ENCODE results near the gene UBE2QL1. TPM values are rescaled to one million over a fixed set of nuclear protein-coding genes. Genes with fewer than 3 reads are reported as not detected.

The UBE2QL1 gene
- total RNA-seq, 2 experiments from 2014 or later, result not detected

- ATAC-seq (ENCODE audit: low read depth), result no peak
- no peaks in the 10 kb centered on the region for H3K4me1 Mint-ChIP-seq
- DNase-seq, result no peak
- no peaks in the 10 kb centered on the region for H3K36me3 Mint-ChIP-seq
- POLR2A ChIA-PET, result no interaction called here
- H3K9me3 Mint-ChIP-seq, result no peaks in the 10 kb centered on the region
- no peak overlapping the region for H3K4me3 Mint-ChIP-seq
- H3K27ac Mint-ChIP-seq, result no peak overlapping the region
- peaks cover 11% of the 10 kb centered on the region for H3K27me3 Mint-ChIP-seq
These were observed 31.0 kb upstream of the UBE2QL1 start for GRCh38 chr5:6417657-6418056.

GRCh38 chr5:6418679-6419276 is 29.9 kb upstream of the UBE2QL1 start:
- DNase-seq (no peak), ATAC-seq (ENCODE audit: low read depth) (no peak)
- Mint-ChIP-seq H3K27me3 (peaks cover 11% of the 10 kb centered on the region), H3K27ac (no peak overlapping the region), H3K36me3 (no peaks in the 10 kb centered on the region), H3K9me3 (no peaks in the 10 kb centered on the region), H3K4me3 (no peak overlapping the region), H3K4me1 (no peaks in the 10 kb centered on the region)
- POLR2A ChIA-PET, result no interaction called here

GRCh38 chr5:6419340-6419852 is 29.3 kb upstream of the UBE2QL1 start:
- DNase-seq (no peak), ATAC-seq (ENCODE audit: low read depth) (no peak)
- H3K4me1 Mint-ChIP-seq, result no peaks in the 10 kb centered on the region
- H3K36me3 Mint-ChIP-seq, result no peaks in the 10 kb centered on the region
- POLR2A ChIA-PET, result no interaction called here
- no peaks in the 10 kb centered on the region for H3K9me3 Mint-ChIP-seq
- peaks cover 9% of the 10 kb centered on the region for H3K27me3 Mint-ChIP-seq
- no peak overlapping the region for H3K4me3 Mint-ChIP-seq
- no peak overlapping the region for H3K27ac Mint-ChIP-seq

- Mint-ChIP-seq H3K36me3 (no peaks in the 10 kb centered on the region), H3K4me3 (no peak overlapping the region), H3K27ac (no peak overlapping the region), H3K27me3 (peaks cover 15% of the 10 kb centered on the region), H3K4me1 (peaks cover 2% of the 10 kb centered on the region), H3K9me3 (no peaks in the 10 kb centered on the region)
- no peak for ATAC-seq (ENCODE audit: low read depth)
- POLR2A ChIA-PET, result no interaction called here
- DNase-seq, result no peak
These were observed 25.1 kb upstream of the UBE2QL1 start for GRCh38 chr5:6423327-6424109.

GRCh38 chr5:6424110-6424659 is 24.5 kb upstream of the UBE2QL1 start:
- Mint-ChIP-seq H3K9me3 (no peaks in the 10 kb centered on the region), H3K4me3 (no peak overlapping the region), H3K36me3 (no peaks in the 10 kb centered on the region), H3K27ac (no peak overlapping the region), H3K4me1 (peaks cover 2% of the 10 kb centered on the region), H3K27me3 (peaks cover 15% of the 10 kb centered on the region)
- POLR2A ChIA-PET, result no interaction called here
- no peak for DNase-seq
- no peak for ATAC-seq (ENCODE audit: low read depth)

- Mint-ChIP-seq H3K27ac (no peak overlapping the region), H3K36me3 (no peaks in the 10 kb centered on the region), H3K9me3 (no peaks in the 10 kb centered on the region), H3K4me1 (peaks cover 2% of the 10 kb centered on the region), H3K27me3 (peaks cover 13% of the 10 kb centered on the region), H3K4me3 (no peak overlapping the region)
- ATAC-seq (ENCODE audit: low read depth) (no peak), DNase-seq (no peak)
- POLR2A ChIA-PET, result no interaction called here
These were observed 24.0 kb upstream of the UBE2QL1 start for GRCh38 chr5:6424700-6425099.

- ATAC-seq (ENCODE audit: low read depth) (no peak), DNase-seq (no peak)
- peaks cover 9% of the 10 kb centered on the region for H3K27me3 Mint-ChIP-seq
- H3K4me1 Mint-ChIP-seq, result peaks cover 2% of the 10 kb centered on the region
- POLR2A ChIA-PET, result no interaction called here
- H3K9me3 Mint-ChIP-seq, result no peaks in the 10 kb centered on the region
- no peak overlapping the region for H3K27ac Mint-ChIP-seq
- H3K4me3 Mint-ChIP-seq, result no peak overlapping the region
- H3K36me3 Mint-ChIP-seq, result no peaks in the 10 kb centered on the region
These were observed 21.0 kb upstream of the UBE2QL1 start for GRCh38 chr5:6427694-6428093.

GRCh38 chr5:6430418-6431028 is 18.1 kb upstream of the UBE2QL1 start:
- Mint-ChIP-seq H3K36me3 (no peaks in the 10 kb centered on the region), H3K4me1 (peaks cover 2% of the 10 kb centered on the region), H3K4me3 (no peak overlapping the region), H3K27ac (no peak overlapping the region), H3K9me3 (no peaks in the 10 kb centered on the region), H3K27me3 (peaks cover 6% of the 10 kb centered on the region)
- POLR2A ChIA-PET, result no interaction called here
- DNase-seq (no peak), ATAC-seq (ENCODE audit: low read depth) (no peak)

GRCh38 chr5:6431214-6432195 is 17.2 kb upstream of the UBE2QL1 start:
- Mint-ChIP-seq H3K27me3 (peaks cover 8% of the 10 kb centered on the region), H3K36me3 (no peaks in the 10 kb centered on the region), H3K4me1 (peaks cover 2% of the 10 kb centered on the region), H3K4me3 (no peak overlapping the region), H3K9me3 (no peaks in the 10 kb centered on the region), H3K27ac (no peak overlapping the region)
- POLR2A ChIA-PET, result no interaction called here
- ATAC-seq (ENCODE audit: low read depth) (no peak), DNase-seq (no peak)

- no peaks in the 10 kb centered on the region for H3K36me3 Mint-ChIP-seq
- DNase-seq (no peak), ATAC-seq (ENCODE audit: low read depth) (no peak)
- H3K9me3 Mint-ChIP-seq, result no peaks in the 10 kb centered on the region
- H3K27ac Mint-ChIP-seq, result no peak overlapping the region
- no peaks in the 10 kb centered on the region for H3K4me1 Mint-ChIP-seq
- H3K4me3 Mint-ChIP-seq, result no peak overlapping the region
- peaks cover 13% of the 10 kb centered on the region for H3K27me3 Mint-ChIP-seq
- POLR2A ChIA-PET, result no interaction called here
These were observed 16.5 kb upstream of the UBE2QL1 start for GRCh38 chr5:6432206-6432605.

GRCh38 chr5:6434731-6435130 is 13.9 kb upstream of the UBE2QL1 start:
- H3K36me3 Mint-ChIP-seq, result no peaks in the 10 kb centered on the region
- H3K27ac Mint-ChIP-seq, result no peak overlapping the region
- ATAC-seq (ENCODE audit: low read depth) (no peak), DNase-seq (no peak)
- H3K27me3 Mint-ChIP-seq, result peaks cover 16% of the 10 kb centered on the region
- no peaks in the 10 kb centered on the region for H3K4me1 Mint-ChIP-seq
- no peaks in the 10 kb centered on the region for H3K9me3 Mint-ChIP-seq
- H3K4me3 Mint-ChIP-seq, result no peak overlapping the region
- POLR2A ChIA-PET, result no interaction called here

- H3K9me3 Mint-ChIP-seq, result no peaks in the 10 kb centered on the region
- POLR2A ChIA-PET, result no interaction called here
- DNase-seq, result no peak
These were observed 13.3 kb upstream of the UBE2QL1 start for GRCh38 chr5:6435356-6435755.

More at GRCh38 chr5:6435356-6435755, 13.3 kb upstream of the UBE2QL1 start:
- Mint-ChIP-seq H3K27me3 (peaks cover 16% of the 10 kb centered on the region), H3K36me3 (no peaks in the 10 kb centered on the region), H3K27ac (no peak overlapping the region), H3K4me3 (no peak overlapping the region), H3K4me1 (no peaks in the 10 kb centered on the region)
- ATAC-seq (ENCODE audit: low read depth), result no peak

Data from activated naive CD8-positive, alpha-beta T cell treated with anti-CD3 and anti-CD28 coated beads, Interleukin-2, amount 10 ng/mL, durations not matched to agents 7 days and 5 days (primary cell).